Upper lobe of right lung (tissue), 1 donor: ENCODE data around the gene TCEAL3. TPM values are rescaled to one million over a fixed set of nuclear protein-coding genes. Genes with fewer than 3 reads are reported as not detected.

Experiments
- ATAC-seq: fragments of 200-7000 bp; cut with Tn5 transposase; one replicate; pipeline ENCODE4 v1.9.1; 2020; ENCODE audit warnings: mild to moderate bottlenecking, moderate library complexity
- DNase-seq: peaks from one replicate; pipeline ENCODE4 v3.0.0-alpha.2; 2020
- H3K27ac ChIP-seq: fragments of 200-600 bp; one replicate; pipeline ENCODE4 v1.8.0; 2022
- H3K27me3 ChIP-seq: fragments of 200-600 bp; one replicate; pipeline ENCODE4 v1.8.0; 2022; ENCODE audit warnings: mild to moderate bottlenecking
- H3K36me3 ChIP-seq: fragments of 200-600 bp; one replicate; pipeline ENCODE4 v1.8.0; 2022
- H3K4me1 ChIP-seq: fragments of 200-600 bp; one replicate; pipeline ENCODE4 v1.8.0; 2022
- H3K4me3 ChIP-seq: fragments of 200-600 bp; one replicate; pipeline ENCODE4 v1.8.0; 2022; ENCODE audit warnings: mild to moderate bottlenecking
- H3K9me3 ChIP-seq: fragments of 200-600 bp; one replicate; pipeline ENCODE4 v1.8.0; 2022
- intact Hi-C: fragments of 100-400 bp; cut with DNase I; formaldehyde crosslinking; loops from one replicate; pipeline ENCODE4 v1.11.0; 2022
- total RNA-seq: library from RNA; stranded (reverse); fragmentation: NEBNext Ultra II Directional; extraction: Animal tissue kit (Norgen Biotek cat#: 25700); gene quantifications from one replicate; pipeline ENCODE4 v1.2.1, GENCODE V29; 2021
- TF ChIP-seq, protein P1 (sequence below): fragments of 200-600 bp; IDR thresholded peaks from one replicate; pipeline ENCODE4 v1.8.0; 2022; ENCODE audit warnings: antibody characterized with exemption
- donor health status: DM: no; HTN: yes; CAD: no; lungs with severe emphysema.

Gene TCEAL3
- total RNA-seq, 1 donor from 2014 or later = 20.1 TPM

DNA sequence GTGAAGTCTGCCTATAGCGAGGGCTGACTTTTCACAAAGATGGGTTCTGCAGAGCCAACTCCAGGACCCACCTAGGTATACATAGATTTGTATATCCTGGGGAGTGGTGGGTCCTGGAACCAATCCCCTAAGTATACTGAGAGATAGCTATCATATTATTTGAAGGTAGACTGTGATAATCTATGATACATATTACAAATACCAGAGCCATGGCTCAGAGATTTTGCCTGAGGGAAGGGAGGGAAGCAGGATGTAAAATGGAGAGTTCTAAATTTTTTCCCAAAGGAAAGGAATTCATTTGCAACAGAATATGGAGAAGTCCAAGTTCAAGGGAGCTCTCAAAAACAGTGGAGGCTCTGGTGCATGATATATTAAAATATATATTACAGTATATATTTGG, 7.2 kb downstream of the TCEAL3 start:
- TF ChIP-seq, protein P1, sequence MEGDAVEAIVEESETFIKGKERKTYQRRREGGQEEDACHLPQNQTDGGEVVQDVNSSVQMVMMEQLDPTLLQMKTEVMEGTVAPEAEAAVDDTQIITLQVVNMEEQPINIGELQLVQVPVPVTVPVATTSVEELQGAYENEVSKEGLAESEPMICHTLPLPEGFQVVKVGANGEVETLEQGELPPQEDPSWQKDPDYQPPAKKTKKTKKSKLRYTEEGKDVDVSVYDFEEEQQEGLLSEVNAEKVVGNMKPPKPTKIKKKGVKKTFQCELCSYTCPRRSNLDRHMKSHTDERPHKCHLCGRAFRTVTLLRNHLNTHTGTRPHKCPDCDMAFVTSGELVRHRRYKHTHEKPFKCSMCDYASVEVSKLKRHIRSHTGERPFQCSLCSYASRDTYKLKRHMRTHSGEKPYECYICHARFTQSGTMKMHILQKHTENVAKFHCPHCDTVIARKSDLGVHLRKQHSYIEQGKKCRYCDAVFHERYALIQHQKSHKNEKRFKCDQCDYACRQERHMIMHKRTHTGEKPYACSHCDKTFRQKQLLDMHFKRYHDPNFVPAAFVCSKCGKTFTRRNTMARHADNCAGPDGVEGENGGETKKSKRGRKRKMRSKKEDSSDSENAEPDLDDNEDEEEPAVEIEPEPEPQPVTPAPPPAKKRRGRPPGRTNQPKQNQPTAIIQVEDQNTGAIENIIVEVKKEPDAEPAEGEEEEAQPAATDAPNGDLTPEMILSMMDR = no peak
- Histone ChIP-seq H3K27me3 (no peaks in the 10 kb centered on the region), H3K4me3 (no peak overlapping the region), H3K4me1 (no peaks in the 10 kb centered on the region), H3K36me3 (no peaks in the 10 kb centered on the region), H3K27ac (no peak overlapping the region), H3K9me3 (no peaks in the 10 kb centered on the region)
- DNase-seq (no peak), ATAC-seq (no peak)
- intact Hi-C loops = no loop called here

DNA sequence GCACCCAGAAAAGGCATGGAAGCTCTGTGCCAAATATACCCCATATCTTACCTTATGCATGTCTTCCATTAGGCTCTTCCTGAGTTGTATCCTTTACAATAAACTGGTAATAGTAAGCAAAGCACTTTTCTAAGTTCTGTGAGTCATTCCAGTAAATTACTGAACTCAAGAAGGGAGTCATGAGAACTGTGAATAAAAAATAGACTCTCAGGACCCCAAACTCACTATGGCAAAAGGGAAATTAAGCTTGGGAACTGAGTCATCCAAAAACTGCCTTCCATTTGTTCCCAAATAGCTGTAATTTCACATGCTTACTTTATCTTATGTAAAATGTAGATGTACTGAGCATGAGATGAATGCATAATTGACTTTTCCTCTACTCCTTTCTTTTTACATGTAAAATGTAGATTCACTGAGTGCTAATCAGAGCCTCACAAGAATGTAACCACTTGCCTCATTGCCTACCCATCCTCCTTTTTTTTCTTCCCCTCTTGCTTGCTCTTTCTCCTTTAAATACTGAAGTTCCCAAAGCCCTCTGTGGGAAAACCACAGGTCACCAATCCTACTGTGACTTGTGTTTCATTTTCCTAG, 8.1 kb downstream of the TCEAL3 start:
- H3K27ac ChIP-seq = no peak overlapping the region
- no peak for DNase-seq

DNA sequence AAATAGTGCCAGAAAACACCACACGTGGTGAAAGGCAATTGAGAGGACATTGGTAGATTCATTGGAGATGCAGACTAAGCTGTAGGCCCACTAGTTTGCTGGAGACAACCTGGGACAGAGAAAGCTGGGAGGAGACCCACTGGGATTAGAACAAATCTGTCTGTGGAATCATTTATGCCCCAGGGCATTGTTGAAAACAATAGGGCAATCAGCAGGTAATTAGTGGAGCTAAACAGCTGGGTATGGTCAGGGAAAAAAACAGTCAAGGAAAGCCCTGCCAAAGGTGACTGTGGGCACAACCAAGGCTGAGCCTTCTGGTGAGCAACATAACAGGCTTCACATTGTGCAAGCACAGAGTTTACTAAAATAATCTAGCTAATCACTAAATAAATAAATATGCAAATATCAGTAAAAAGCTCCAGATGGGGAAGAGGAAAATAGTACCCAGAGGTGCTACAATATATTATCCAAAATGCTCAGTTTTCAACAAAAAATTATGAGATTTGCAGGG, 9.0 kb downstream of the TCEAL3 start:
- no peak overlapping the region for H3K27ac ChIP-seq
- H3K4me3 ChIP-seq = no peak overlapping the region
- no peaks in the 10 kb centered on the region for H3K9me3 ChIP-seq
- intact Hi-C loops = no loop called here
- DNase-seq (no peak), ATAC-seq (no peak)
- no peaks in the 10 kb centered on the region for H3K4me1 ChIP-seq
- no peaks in the 10 kb centered on the region for H3K27me3 ChIP-seq
- TF ChIP-seq, protein P1 = no peak
- no peaks in the 10 kb centered on the region for H3K36me3 ChIP-seq

More for the DNA sequence above, 8.1 kb downstream of the TCEAL3 start:
- Histone ChIP-seq H3K4me1 (no peaks in the 10 kb centered on the region), H3K9me3 (no peaks in the 10 kb centered on the region), H3K36me3 (no peaks in the 10 kb centered on the region), H3K4me3 (no peak overlapping the region), H3K27me3 (no peaks in the 10 kb centered on the region)
- no peak for ATAC-seq
- intact Hi-C loops = no loop called here
- TF ChIP-seq, protein P1 = no peak

DNA sequence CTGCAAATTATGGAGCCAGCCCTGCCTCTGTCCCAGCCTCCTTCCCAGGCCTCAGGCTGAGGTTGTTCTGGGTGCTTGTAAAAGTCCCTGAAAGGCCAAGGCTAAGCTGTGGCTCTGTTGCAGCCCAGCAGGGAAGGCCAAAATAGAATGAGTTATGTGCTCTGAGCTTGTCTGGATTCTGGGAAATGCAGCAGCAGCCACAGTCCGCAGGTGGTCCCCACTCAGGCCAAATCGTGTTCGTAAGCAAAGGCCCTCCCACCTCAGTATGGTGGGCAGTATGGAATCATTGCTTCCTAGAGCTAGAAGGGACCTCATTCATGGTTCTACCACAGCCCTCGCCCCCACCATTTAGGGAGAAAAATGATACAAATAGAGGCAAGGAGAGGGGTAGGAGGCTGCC, 16.3 kb downstream of the TCEAL3 start:
- H3K4me1 ChIP-seq = no peaks in the 10 kb centered on the region
- ATAC-seq = no peak
- intact Hi-C loops = no loop called here
- H3K9me3 ChIP-seq = no peaks in the 10 kb centered on the region
- H3K27me3 ChIP-seq = no peaks in the 10 kb centered on the region
- no peaks in the 10 kb centered on the region for H3K36me3 ChIP-seq
- TF ChIP-seq, protein P1 = no peak
- H3K27ac ChIP-seq = no peak overlapping the region
- no peak overlapping the region for H3K4me3 ChIP-seq
- DNase-seq = no peak

DNA sequence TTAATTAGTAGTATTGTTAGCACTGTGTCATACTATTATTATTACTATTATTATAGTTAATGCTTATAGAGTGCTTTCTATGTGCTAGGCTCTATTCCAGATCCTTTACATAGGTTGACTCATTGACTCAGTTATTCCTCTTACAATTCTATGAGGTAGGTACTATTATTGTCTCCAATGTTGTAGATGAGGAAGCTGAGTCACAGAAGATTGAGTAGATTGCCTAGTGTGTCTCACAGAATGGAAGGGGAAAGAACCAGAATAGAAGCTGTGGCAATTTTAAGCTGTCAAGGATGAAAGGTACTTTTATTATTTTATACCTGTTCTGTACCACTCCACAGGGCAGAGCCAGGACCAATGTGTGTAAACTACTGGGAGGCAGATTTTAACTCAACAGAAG, 19.1 kb downstream of the TCEAL3 start:
- Histone ChIP-seq H3K36me3 (no peaks in the 10 kb centered on the region), H3K27ac (no peak overlapping the region), H3K4me1 (no peaks in the 10 kb centered on the region), H3K27me3 (no peaks in the 10 kb centered on the region), H3K4me3 (no peak overlapping the region), H3K9me3 (no peaks in the 10 kb centered on the region)
- no peak for DNase-seq
- no peak for ATAC-seq
- intact Hi-C loops = no loop called here
- TF ChIP-seq, protein P1 = no peak
